Measurements from ENCODE around the gene OIP5.

The OIP5 gene

GRCh38 chr15:41341519-41341918 is 9.1 kb upstream of the OIP5 start:
- TF ChIP-seq SNAI2 (CRISPR knock-in tag; IDR thresholded peaks at IDR 0.05), result no peak
- TF ChIP-seq ZC3H10 (CRISPR knock-in tag; IDR thresholded peaks at IDR 0.05), result no peak
- TF ChIP-seq ZNF8 (CRISPR knock-in tag; IDR thresholded peaks at IDR 0.05), result no peak
- no peak for TF ChIP-seq OSR1 (CRISPR knock-in tag; IDR thresholded peaks at IDR 0.05)
- no peak for TF ChIP-seq RARB (CRISPR knock-in tag; IDR thresholded peaks at IDR 0.05)
- no peak for TF ChIP-seq CSDC2 (CRISPR knock-in tag; IDR thresholded peaks at IDR 0.05)
- no peak for TF ChIP-seq ZNF565 (CRISPR knock-in tag; conservative IDR thresholded peaks at IDR 0.05; ENCODE audit: low read depth)
- no peak for TF ChIP-seq TCF4 (CRISPR knock-in tag; IDR thresholded peaks at IDR 0.05; ENCODE audit: borderline replicate concordance)
- TF ChIP-seq ISL1 (CRISPR knock-in tag; IDR thresholded peaks at IDR 0.05), result no peak
- TF ChIP-seq TSHZ2 (CRISPR knock-in tag; IDR thresholded peaks at IDR 0.05), result no peak
- TF ChIP-seq POU6F1 (CRISPR knock-in tag; IDR thresholded peaks at IDR 0.05; ENCODE audit: borderline replicate concordance, low read depth), result no peak
- no peak for TF ChIP-seq ZNF70 (CRISPR knock-in tag; IDR thresholded peaks at IDR 0.05)
- TF ChIP-seq TOX (CRISPR knock-in tag; IDR thresholded peaks at IDR 0.05; ENCODE audit: borderline replicate concordance), result no peak
- no peak for TF ChIP-seq ZFP30 (CRISPR knock-in tag; IDR thresholded peaks at IDR 0.05)
- no peak for TF ChIP-seq ARNTL (CRISPR knock-in tag; IDR thresholded peaks at IDR 0.05; ENCODE audit: borderline replicate concordance, low read depth)
- no peak for TF ChIP-seq CSRNP3 (CRISPR knock-in tag; IDR thresholded peaks at IDR 0.05)
- no peak for TF ChIP-seq CREB5 (CRISPR knock-in tag; IDR thresholded peaks at IDR 0.05; ENCODE audit: low read depth)
- no peak for TF ChIP-seq ZFP3 (CRISPR knock-in tag; IDR thresholded peaks at IDR 0.05)
- TF ChIP-seq PATZ1 (CRISPR knock-in tag; IDR thresholded peaks at IDR 0.05; ENCODE audit: borderline replicate concordance), result no peak
- TF ChIP-seq BACH2 (CRISPR knock-in tag; IDR thresholded peaks at IDR 0.05; ENCODE audit: borderline replicate concordance), result no peak
- ATAC-seq, result no peak

GRCh38 chr15:41340189-41340695 is 7.9 kb upstream of the OIP5 start:
- no peak for ATAC-seq
- TF ChIP-seq POU6F1 (CRISPR knock-in tag; IDR thresholded peaks at IDR 0.05; ENCODE audit: borderline replicate concordance, low read depth) (no peak), SNAI2 (CRISPR knock-in tag; IDR thresholded peaks at IDR 0.05) (no peak), ZNF565 (CRISPR knock-in tag; conservative IDR thresholded peaks at IDR 0.05; ENCODE audit: low read depth) (no peak), GLIS3 (CRISPR knock-in tag; IDR thresholded peaks at IDR 0.05) (no peak), TSHZ2 (CRISPR knock-in tag; IDR thresholded peaks at IDR 0.05) (no peak), ZFP30 (CRISPR knock-in tag; IDR thresholded peaks at IDR 0.05) (no peak), CREB5 (CRISPR knock-in tag; IDR thresholded peaks at IDR 0.05; ENCODE audit: low read depth) (no peak), TCF4 (CRISPR knock-in tag; IDR thresholded peaks at IDR 0.05; ENCODE audit: borderline replicate concordance) (no peak), PPARA (CRISPR knock-in tag; IDR thresholded peaks at IDR 0.05; ENCODE audit: borderline replicate concordance) (no peak), PATZ1 (CRISPR knock-in tag; IDR thresholded peaks at IDR 0.05; ENCODE audit: borderline replicate concordance) (no peak), OSR1 (CRISPR knock-in tag; IDR thresholded peaks at IDR 0.05) (no peak)

Measured in SK-N-SH treated with all-trans-retinoic acid at 6 μM for 48 hours (cell line).